HG03354 (cell line): ENCODE results near the gene TNRC6A.
"Not testable (repeated sequence)": the region's sequence is repeated elsewhere in the genome, so short reads cannot be mapped to it uniquely, and the experiment has no call there.

Experiments used
- ATAC-seq: cut with Tn5 transposase; IDR thresholded peaks from one replicate; pipeline ENCODE4 v1.9.1; 2021; ENCODE audit warnings: mild to moderate bottlenecking; ENCODE audit not compliant: unreplicated experiment, poor library complexity, severe bottlenecking

TNRC6A gene

GRCh38 chr16:24801761-24802302, 72.4 kb downstream of the TNRC6A start:
- no peak for ATAC-seq

GRCh38 chr16:24805484-24805883, 76.0 kb downstream of the TNRC6A start:
- no peak for ATAC-seq

GRCh38 chr16:24807301-24807700, 77.8 kb downstream of the TNRC6A start:
- no peak for ATAC-seq

- ATAC-seq, result no peak
These were observed 81.7 kb downstream of the TNRC6A start for GRCh38 chr16:24810951-24811843.

- not testable (repeated sequence) for ATAC-seq
These were observed 83.4 kb downstream of the TNRC6A start for GRCh38 chr16:24812813-24813212.

GRCh38 chr16:24815021-24815420, 85.6 kb downstream of the TNRC6A start:
- no peak for ATAC-seq

GRCh38 chr16:24816688-24817087, 87.2 kb downstream of the TNRC6A start:
- ATAC-seq, result no peak

- no peak for ATAC-seq
These were observed 90.1 kb downstream of the TNRC6A start for GRCh38 chr16:24819462-24820040.

- ATAC-seq, result no peak
These were observed 91.1 kb downstream of the TNRC6A start for GRCh38 chr16:24820522-24820921.

GRCh38 chr16:24821129-24821528, 91.7 kb downstream of the TNRC6A start:
- no peak for ATAC-seq

GRCh38 chr16:24822542-24822941, 93.1 kb downstream of the TNRC6A start:
- no peak for ATAC-seq

- ATAC-seq, result no peak
These were observed 93.5 kb downstream of the TNRC6A start for GRCh38 chr16:24822974-24823373.

GRCh38 chr16:24825696-24826095, 96.2 kb downstream of the TNRC6A start:
- no peak for ATAC-seq

- ATAC-seq, result no peak
These were observed 96.7 kb downstream of the TNRC6A start for GRCh38 chr16:24826096-24826690.

GRCh38 chr16:24826817-24827566, 97.5 kb downstream of the TNRC6A start:
- ATAC-seq, result no peak

- no peak for ATAC-seq
These were observed 99.7 kb downstream of the TNRC6A start for GRCh38 chr16:24829153-24829552.

GRCh38 chr16:24833352-24833751, 103.9 kb downstream of the TNRC6A start:
- ATAC-seq, result no peak

- no peak for ATAC-seq
These were observed 105.2 kb downstream of the TNRC6A start for GRCh38 chr16:24834459-24835335.

- ATAC-seq, result no peak
These were observed 107.4 kb downstream of the TNRC6A start for GRCh38 chr16:24836836-24837235.
